Measurements from ENCODE around the gene AUTS2.

- TF ChIP-seq, protein P1, sequence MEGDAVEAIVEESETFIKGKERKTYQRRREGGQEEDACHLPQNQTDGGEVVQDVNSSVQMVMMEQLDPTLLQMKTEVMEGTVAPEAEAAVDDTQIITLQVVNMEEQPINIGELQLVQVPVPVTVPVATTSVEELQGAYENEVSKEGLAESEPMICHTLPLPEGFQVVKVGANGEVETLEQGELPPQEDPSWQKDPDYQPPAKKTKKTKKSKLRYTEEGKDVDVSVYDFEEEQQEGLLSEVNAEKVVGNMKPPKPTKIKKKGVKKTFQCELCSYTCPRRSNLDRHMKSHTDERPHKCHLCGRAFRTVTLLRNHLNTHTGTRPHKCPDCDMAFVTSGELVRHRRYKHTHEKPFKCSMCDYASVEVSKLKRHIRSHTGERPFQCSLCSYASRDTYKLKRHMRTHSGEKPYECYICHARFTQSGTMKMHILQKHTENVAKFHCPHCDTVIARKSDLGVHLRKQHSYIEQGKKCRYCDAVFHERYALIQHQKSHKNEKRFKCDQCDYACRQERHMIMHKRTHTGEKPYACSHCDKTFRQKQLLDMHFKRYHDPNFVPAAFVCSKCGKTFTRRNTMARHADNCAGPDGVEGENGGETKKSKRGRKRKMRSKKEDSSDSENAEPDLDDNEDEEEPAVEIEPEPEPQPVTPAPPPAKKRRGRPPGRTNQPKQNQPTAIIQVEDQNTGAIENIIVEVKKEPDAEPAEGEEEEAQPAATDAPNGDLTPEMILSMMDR (IDR thresholded peaks at IDR 0.05), result no peak
- no peak for TF ChIP-seq POLR2A (IDR thresholded peaks at IDR 0.05)
These were observed 397.8 kb downstream of the AUTS2 start for GRCh38 chr7:69996121-69996520.
